Measurements from ENCODE around the gene ARF5. TPM values are rescaled to one million over a fixed set of nuclear protein-coding genes. Genes with fewer than 3 reads are reported as not detected.

Gene ARF5
- total and polyA plus RNA-seq, 2 of the 8 experiments (the other 6 are each of a cell fraction or from before 2014, with no cell fraction given) = 154 to 579 TPM

- TF ChIP-seq CHD7 (IDR thresholded peaks at IDR 0.05; ENCODE audit: insufficient replicate concordance, low read length) (no peak), MAFK (IDR thresholded peaks at IDR 0.05; ENCODE audit: low read depth, low read length) (no peak), GABPA (IDR thresholded peaks at IDR 0.05; ENCODE audit: borderline replicate concordance, insufficient read depth, low read length) (no peak), TAF1 (IDR thresholded peaks at IDR 0.05; ENCODE audit: low read depth, low read length) (no peak), EP300 (IDR thresholded peaks at IDR 0.05; ENCODE audit: borderline replicate concordance in 1 of 2, low read depth in 2 of 2, low read length in 2 of 2) (no peak), CTCF (IDR thresholded peaks at IDR 0.05; ENCODE audit: control extremely low read depth in 1 of 3, insufficient read depth in 1 of 3, low read depth in 1 of 3, low read length in 3 of 3) (peak; percentile 43 to 63 (median 56)), RAD21 (IDR thresholded peaks at IDR 0.05 in 1 of 2, conservative IDR thresholded peaks at IDR 0.05 in 1 of 2; ENCODE audit: low read depth in 2 of 2, low read length in 2 of 2) (peak; percentile 22 to 34; a peak in 3 of 4 replicates), BRCA1 (IDR thresholded peaks at IDR 0.05; ENCODE audit: low read depth, low read length) (no peak)
Measured at GRCh38 chr7:127628445-127628844, 40.2 kb downstream of the ARF5 start (continued).
